GM18499 (cell line): ENCODE measurements around the gene NDUFB10.
"Not testable (repeated sequence)": the region's sequence is repeated elsewhere in the genome, so short reads cannot be mapped to it uniquely, and the experiment has no call there.

Source experiments
- ATAC-seq: cut with Tn5 transposase; IDR thresholded peaks from one replicate; pipeline ENCODE4 v1.9.1; 2021; ENCODE audit warnings: moderate number of reproducible peaks; ENCODE audit not compliant: insufficient read depth, unreplicated experiment

Gene NDUFB10

DNA sequence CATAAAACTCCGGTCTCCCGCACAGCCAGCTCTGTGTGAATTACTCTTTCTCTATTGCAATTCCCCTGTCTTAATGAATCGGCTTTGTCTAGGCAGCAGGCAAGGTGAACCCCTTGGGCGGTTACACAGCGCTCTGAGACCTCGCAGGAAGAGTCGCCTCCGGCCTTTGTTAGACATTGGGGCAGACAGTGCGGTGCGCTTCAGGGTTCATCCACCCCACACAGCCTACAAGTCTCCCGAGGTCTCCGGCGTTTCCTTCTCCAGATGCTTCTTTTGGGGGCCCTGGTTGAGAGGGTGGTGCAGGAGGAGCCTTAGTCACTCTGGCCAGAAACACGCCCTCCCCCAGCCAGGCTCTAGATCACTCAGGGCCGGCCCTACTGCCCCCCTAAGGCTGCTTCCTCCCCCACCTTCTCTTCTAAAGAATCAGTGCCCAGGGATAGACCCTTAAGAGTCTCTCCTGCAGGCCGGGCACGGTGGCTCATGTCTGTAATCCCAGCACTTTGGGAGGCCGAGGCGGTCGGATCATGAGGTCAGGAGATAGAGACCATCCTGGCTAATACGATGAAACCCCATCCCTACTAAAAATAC, 14.6 kb upstream of the NDUFB10 start:
- no peak for ATAC-seq

DNA sequence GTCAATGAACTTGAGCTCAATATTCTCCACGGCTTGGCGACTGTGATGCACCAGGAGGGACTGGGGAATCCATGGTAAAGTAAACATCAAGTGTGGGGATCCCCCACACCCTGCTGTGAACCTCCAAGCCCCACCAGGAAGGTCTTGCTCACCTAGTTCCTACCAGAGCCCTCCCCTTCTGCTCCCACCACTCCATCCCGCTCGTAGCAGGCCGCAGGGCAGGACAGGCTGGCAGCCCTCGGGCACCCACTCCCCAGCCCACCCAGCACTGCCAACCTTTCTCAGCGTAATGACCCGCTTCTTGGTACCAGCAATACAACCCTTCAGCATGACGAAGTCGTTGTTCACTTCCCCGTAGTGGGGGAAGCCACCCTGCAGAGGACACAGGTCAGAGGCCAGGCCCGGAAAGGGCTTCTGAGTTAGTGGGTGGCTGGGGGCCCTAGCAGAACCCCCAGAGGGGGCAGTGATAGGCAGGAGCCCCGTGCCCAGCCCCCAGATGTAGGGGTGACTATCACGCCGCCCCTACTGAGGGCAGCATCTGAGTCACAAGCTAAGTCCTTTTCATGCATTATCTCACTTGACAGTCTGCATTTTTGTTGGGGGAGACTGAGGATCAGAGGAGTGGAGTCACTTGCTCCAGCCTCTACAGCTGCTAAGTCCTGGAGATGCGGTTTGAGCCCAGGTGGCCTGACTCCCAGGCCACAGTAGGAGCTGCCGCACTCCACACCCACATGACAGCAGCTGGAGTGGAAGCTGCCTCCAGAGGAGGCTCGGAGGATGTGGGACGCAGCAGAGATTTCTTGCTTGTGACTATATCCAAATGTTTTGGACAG, 13.6 kb upstream of the NDUFB10 start:
- no peak for ATAC-seq

- no peak for ATAC-seq
Measured at GRCh38 chr16:1946495-1947368, 12.6 kb upstream of the NDUFB10 start.

DNA sequence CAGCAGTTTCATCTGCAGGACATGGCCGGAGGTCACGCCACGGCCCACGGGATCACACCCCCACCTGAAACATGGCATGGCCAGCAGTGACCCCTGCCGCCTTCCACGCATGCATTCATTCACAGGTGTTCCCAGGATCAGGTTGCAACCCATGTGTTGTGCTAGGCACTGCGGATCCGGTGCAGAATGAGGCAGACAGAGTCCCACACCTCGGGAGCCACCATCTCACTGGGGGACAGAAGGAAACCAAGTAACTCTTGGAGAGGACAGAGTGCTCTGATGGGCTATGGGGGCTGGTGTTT, 12.0 kb upstream of the NDUFB10 start:
- no peak for ATAC-seq

- ATAC-seq: no peak
Measured at GRCh38 chr16:1949507-1949906, 9.8 kb upstream of the NDUFB10 start.

DNA sequence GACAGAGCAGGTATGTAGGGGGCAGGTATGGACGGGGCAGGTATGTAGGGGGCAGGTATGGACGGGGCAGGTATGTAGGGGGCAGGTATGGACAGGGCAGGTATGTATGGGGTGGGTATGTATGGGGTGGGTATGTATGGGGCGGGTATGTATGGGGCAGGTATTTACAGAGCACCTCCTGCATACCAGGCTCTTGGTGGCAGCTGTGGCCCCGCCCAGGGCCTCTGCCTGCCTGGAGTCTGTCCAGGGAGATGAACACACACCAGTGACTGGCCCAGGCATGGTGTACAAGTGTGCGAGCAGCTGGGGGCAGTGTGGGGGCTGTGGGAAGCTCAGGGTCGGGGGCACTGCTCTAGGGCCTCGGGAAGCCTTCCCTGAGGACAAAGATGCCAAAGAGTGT, 9.3 kb upstream of the NDUFB10 start:
- no peak for ATAC-seq

- ATAC-seq: no peak
Measured at GRCh38 chr16:1950559-1950958, 8.8 kb upstream of the NDUFB10 start.

- ATAC-seq: no peak
Measured at GRCh38 chr16:1953734-1954133, 5.6 kb upstream of the NDUFB10 start.

DNA sequence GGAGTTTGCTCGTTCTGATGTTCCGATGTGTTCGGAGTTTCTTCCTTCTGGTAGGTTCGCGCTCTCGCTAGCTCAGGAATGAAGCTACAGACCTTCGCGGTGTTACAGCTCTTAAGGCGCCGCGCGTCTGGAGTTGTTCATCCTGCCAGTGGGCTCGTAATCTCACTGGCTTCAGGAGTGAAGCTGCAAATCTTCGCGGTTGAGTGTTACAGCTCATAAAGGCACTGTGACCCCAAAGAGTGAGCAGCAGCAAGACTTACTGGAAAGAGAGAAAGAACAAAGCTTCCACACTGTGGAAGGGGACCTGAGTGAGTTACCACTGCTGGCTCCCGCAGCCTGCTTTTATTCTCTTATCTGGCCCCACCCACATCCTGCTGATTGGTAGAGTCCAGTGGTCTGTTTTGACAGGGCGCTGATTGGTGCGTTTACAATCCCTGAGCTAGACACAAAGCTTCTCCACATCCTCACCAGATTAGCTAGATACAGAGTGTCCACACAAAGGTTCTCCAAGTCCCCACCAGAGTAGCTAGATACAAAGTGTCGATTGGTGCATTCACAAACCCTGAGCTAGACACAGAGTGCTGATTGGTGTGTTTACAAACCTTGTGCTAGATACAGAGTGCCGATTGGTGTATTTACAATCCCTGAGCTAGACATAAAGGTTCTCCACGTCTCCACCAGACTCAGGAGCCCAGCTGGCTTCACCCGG, 1.8 kb upstream of the NDUFB10 start:
- not testable (repeated sequence) for ATAC-seq

DNA sequence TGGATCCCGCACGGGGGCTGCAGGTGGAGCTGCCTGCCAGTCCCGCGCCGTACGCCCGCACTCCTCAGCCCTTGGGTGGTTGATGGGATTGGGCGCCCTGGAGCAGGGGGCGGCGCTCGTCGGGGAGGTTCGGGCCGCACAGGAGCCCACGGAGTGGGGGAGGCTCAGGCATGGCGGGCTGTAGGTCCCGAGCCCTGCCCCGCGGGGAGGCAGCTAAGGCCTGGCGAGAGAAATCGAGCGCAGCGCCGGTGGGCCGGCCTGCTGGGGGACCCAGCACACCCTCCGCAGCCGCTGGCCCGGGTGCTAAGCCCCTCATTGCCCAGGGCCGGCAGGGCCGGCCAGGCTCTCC, 1.2 kb upstream of the NDUFB10 start:
- not testable (repeated sequence) for ATAC-seq

DNA sequence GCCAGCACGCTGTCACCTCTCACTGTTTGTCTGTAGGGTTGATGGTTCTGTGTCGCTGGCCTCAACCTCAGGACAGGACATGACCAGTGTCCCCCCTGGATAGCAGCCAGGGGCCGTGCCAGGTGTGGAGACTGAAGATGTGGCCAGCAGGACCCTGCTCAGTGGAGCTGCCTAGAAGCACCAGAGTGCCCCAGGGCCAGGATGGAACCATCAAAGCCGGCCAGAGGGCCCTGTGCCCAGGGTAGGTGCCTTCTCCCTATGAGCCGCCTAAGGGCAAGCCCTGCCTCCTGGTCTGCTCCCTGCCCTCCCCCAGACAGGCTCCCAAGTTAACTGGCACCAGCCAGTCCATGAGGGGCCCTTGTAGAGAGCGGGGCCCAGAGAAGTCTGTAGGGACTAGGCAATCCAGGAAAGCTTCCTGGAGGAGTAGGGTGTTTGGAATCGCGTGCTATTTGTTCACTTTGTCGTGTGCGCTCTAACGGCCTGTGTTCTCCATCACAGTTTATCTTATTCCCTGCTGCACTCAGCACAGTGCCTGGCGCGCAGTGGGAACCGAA, 546 bp upstream of the NDUFB10 start:
- ATAC-seq: no peak

DNA sequence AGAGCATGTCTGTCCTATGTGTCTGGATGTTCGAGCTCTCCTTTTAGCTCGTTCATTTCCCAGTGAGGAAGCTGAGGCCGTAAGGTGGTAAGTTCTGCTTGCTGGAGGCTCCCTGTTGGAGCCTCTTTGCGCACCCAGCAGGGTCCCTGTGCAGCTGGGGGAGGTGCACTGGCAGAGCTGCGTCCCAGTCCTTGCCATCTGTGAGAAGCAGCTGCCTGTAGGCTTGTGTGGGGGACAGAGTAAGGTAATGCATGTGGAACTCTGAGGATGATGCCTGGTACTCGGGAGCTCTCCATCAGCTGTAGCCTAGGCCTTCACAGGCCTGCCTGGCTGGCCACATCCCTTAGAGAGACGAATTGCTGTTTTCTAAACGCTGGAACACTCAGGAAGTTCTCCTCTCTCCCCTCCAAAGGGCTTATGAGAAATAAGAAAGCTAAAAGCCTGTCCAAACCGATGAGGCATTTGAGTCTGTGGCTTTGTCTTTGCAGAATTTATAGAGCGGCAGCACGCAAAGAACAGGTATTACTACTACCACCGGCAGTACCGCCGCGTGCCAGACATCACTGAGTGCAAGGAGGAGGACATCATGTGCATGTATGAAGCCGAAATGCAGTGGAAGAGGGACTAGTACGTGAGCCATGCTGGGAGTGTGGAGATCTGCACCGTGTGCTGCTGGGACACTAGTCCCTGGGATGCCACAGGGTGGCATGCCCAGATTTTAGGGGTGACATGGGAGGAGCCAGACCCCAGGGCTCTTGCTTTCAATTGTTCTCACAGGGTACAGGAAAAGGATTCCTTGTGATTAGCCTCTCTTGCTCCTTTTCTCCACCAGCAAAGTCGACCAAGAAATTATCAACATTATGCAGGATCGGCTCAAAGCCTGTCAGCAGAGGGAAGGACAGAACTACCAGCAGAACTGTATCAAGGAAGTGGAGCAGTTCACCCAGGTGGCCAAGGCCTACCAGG, 1.6 kb downstream of the NDUFB10 start:
- ATAC-seq: no peak

GRCh38 chr16:1961651-1962067, 2.3 kb downstream of the NDUFB10 start:
- no peak for ATAC-seq

DNA sequence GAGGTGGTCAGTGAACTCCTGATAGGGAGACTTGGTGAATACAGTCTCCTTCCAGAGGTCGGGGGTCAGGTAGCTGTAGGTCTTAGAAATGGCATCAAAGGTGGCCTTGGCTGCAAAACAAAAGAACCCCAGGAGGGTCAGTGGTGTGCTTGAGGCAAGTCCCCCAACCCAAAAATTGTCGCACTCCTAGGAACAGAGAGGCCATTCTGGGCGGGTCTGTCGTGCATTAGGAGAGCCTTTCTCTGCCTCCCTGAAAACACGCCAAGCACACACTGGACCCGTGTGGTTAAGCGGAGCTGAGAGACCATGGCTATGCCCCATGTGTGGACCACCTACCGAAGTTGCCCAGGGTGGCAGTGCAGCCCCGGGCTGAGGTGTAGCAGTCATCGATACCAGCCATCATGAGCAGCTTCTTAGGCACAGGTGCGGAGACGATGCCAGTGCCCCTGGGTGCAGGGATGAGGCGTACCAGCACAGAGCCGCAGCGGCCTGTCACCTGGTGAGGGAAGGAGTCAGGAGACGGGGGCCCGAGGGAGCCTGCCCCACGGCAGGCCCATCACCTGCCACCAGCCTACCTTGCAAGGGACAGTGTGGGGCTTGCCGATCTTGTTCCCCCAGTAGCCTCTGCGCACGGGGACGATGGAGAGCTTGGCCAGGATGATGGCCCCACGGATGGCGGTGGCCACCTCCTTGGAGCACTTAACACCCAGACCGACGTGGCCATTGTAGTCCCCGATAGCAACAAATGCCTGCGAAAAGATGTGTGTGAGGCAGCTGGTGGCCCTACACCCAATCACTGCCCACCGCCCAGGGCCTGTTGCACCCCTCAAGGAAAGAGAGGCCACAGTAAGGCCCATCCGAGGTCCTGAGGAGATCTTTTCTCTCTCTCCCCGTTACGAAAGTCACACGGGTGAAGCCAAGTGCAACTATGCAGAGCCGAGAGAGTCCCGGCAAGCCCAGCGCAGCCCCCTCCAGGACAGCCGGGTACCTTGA, 3.1 kb downstream of the NDUFB10 start:
- not testable (repeated sequence) for ATAC-seq

- ATAC-seq: no peak
Measured at GRCh38 chr16:1963806-1964505, 4.6 kb downstream of the NDUFB10 start.

- no peak for ATAC-seq
Measured at GRCh38 chr16:1964506-1965395, 5.4 kb downstream of the NDUFB10 start, which contains the start of gene RPS2. Gene RPS2, minus strand, starts transcription at chr16:1964826. Its CDS starts 201 bp downstream, at chr16:1964625.
